CD4-positive, alpha-beta T cell treated with Interleukin-15 for 4 hours (primary cell): ENCODE data around the gene HAGHL.

Experiments used
- DNase-seq: peaks from one replicate; pipeline ENCODE4 v3.0.0-alpha.2; 2020; ENCODE audit warnings: low spot score

HAGHL gene

DNA sequence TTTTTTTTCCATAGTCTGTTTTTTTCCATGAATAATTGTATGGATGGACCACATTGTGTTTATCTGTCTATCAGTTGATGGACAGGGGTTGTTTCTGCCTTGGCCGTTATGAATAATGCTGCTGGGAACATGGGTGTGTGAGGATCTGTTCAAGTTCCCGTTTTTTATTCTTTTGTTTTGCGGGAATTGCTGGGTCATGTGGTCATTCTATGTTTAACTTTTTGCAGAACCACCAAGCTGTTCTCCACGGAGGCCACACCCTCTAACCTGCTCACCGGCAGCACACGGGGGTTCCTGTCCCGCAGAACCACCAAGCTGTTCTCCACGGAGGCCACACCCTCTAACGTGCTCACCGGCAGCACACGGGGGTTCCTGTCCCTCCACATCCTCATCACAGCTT, 27.8 kb downstream of the HAGHL start:
- no peak for DNase-seq

GRCh38 chr16:756428-756827, 29.5 kb downstream of the HAGHL start:
- no peak for DNase-seq

DNA sequence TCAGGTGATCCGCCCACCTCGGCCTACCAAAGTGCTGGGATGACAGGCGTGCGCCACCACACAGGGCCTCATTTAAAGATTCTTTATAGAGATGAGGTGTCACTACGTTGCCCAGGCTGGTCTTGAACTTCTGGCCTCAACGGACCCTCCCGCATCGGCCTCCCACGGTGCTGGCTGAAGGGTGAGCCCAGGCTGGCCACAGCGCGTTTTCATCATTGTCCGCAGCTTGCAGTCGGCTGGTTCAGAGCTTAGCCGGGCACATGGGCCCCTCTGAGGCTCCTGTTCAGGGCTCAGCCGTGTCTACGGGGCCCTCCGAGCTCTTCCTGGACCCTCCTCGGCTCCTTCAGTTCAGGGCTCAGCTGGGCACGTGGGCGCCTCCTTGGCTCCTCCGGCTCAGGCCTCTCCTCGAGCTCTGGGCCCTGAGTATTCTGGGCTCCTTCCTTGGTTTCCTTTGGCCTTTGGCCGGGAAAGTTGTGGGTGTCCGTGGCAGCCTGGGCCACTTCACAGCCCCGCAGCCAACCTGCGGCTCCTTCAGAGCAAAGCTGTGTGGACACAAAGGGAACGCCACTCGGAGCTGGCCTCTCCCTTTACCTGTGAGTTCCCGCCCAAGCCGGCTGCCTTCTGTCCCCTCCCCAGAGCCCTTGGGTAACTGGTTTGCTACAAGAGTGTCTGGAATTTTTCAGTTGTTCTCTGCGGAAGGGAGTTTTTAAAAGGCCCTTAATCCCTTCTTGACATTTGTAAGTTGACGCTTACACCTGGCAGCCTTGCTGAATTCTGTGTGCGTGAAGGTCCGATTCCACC, 32.4 kb downstream of the HAGHL start:
- DNase-seq, result no peak

DNA sequence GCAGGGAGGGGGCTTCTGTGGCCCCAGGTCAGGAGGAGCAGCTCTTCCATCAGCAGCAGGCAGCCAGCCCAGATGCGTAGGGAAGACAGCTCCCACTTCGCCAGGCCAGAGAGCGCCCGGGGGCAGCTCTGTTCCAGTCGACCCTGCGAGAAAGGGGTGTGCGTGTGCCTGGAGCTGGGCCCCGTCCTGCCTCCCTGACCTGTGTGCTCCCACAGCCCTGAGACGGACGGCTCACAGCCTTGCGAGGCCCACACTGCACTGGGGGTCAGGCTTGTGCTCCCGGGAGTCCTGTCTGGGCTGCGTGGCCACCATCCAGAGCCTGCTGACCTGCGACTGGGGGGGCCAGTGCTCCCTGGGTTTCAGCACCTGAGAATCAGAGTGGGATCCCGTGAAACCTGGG, 33.2 kb downstream of the HAGHL start:
- DNase-seq, result no peak

DNA sequence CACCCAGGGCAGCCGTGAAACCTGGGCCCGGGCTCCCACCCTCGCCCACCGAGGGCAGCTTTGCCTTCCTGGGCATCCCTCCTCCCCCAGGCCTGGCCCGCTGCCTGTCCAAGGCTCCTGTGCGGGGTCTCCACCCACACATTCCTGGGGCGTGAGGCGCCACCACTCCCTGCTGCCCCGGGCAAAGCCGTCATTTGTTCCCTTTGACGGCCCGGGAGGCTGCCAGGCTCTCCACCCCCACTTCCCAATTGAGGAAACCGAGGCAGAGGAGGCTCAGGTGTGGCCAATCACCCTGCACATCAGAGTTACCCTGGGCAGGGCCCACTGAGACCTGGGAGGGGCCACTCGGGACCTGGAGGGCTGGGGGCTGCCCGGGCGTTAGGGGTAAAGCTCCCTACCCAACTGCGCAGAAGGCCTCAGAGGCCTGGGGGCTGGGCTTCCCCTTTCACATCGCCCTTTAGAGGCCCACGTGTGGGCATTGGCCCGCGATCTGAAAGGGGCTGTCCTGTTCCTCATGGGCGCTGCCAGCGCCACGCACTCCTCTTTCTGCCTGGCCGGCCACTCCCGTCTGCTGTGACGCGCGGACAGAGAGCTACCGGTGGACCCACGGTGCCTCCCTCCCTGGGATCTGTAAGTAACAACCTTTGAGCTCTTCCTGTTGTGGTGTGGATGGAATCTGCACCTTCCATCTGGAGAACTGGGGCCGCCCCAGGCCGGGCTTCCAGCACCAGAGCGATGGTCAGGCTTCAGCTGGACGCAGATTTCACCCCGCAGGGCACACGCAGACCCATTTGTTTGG, 33.8 kb downstream of the HAGHL start, which contains the start of gene MSLN:
MSLN (plus strand) TSS at position 190 of the 799 bp plus-strand sequence. CDS start 1,947 bp downstream, outside the sequence.
- no peak for DNase-seq

GRCh38 chr16:761625-762513, 35.0 kb downstream of the HAGHL start:
- no peak for DNase-seq

- DNase-seq, result no peak
Measured at GRCh38 chr16:762595-763268, 35.8 kb downstream of the HAGHL start.

GRCh38 chr16:763369-764183, 36.7 kb downstream of the HAGHL start:
- no peak for DNase-seq

GRCh38 chr16:764184-764750, 37.4 kb downstream of the HAGHL start:
- DNase-seq, result no peak

GRCh38 chr16:764848-765487, 38.1 kb downstream of the HAGHL start:
- DNase-seq, result no peak

GRCh38 chr16:765488-765865, 38.6 kb downstream of the HAGHL start:
- DNase-seq, result no peak

GRCh38 chr16:766008-766819, 39.3 kb downstream of the HAGHL start:
- DNase-seq, result no peak

GRCh38 chr16:766820-767640, 40.1 kb downstream of the HAGHL start:
- DNase-seq, result no peak

- DNase-seq, result no peak
Measured at GRCh38 chr16:767743-768235, 40.9 kb downstream of the HAGHL start.

DNA sequence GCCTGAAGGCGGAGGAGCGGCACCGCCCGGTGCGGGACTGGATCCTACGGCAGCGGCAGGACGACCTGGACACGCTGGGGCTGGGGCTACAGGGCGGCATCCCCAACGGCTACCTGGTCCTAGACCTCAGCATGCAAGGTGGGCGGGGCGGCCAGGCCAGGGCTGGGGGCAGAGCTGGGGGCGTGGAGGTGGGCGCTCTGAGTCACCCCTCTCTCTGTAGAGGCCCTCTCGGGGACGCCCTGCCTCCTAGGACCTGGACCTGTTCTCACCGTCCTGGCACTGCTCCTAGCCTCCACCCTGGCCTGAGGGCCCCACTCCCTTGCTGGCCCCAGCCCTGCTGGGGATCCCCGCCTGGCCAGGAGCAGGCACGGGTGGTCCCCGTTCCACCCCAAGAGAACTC, 41.5 kb downstream of the HAGHL start:
- no peak for DNase-seq

DNA sequence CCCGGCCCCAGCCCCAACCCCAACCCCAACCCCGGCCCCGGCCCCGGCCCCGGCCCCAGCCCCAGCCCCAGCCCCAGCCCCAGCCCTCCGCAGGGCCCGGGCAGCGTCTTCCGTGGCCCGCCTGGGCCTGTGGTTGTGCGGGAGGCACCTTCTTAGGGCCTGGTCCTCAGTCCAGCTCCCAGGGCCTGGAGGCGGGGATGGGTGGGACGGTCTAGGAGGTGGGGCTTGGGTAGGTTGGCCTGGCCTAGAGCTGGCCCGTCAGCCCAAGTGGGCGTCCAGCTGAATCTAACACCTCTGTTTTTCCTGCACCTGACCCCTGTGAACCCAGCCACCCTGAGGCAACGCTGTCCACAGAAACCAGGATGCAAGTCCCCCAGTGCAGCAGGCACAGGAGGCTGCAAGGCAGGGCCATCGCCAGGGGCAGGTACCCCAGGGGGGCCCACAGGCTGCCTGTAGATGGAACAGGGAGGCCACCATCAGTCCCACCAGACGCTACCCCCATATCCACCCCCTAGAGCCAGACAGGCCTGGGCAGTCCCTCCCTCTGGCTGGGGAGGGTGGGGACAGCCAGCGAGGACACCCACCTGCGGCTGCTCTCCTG, 42.4 kb downstream of the HAGHL start:
- no peak for DNase-seq

DNA sequence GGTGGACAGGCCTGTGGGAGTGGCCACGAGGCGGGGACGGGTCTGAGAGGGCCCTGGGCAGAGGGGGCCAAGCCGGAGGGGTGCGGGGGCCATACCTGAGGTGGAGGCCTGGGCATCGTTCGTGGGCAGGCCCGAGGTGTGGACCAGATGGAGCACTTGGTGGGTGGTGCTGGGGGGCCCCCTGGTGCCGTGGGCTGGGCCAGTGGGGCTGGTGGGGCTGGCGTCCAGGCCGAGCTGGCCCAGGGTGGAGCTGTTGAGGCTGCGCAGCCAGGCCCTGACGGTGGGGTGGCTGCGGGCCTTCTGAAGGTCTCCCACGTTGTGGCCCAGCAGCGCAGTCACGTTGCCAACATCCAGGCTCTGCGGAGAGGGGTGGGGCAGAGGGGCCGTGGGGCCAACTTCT, 43.0 kb downstream of the HAGHL start:
- no peak for DNase-seq

DNA sequence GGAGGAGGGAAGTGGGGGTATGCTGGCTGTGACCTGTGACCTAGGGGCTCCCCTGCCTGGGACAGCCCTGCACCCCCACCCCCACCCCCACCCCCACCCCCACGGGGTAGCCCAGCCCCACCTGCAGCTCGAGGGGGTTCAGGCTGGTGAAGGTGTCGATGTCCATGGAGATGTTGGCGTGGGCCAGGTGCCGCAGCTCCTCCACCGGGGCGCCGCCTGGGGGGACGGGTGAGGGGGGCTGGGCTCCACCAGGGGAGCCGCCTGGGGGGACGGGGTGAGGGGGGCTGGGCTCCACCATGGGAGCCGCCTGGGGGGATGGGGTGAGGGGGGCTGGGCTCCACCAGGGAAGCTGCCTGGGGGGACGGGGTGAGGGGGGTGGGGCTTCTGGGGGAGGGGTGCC, 43.5 kb downstream of the HAGHL start:
- DNase-seq, result no peak
